Lower leg skin (tissue), 4 donors: ENCODE measurements around the gene NELL1. TPM values are rescaled to one million over a fixed set of nuclear protein-coding genes. Genes with fewer than 3 reads are reported as not detected.
"Not testable (repeated sequence)": the region's sequence is repeated elsewhere in the genome, so short reads cannot be mapped to it uniquely, and the experiment has no call there.

Experiments
- DNase-seq, 2 donors: peaks; one replicate each; pipeline ENCODE4 v3.0.0-alpha.2; 2019; ENCODE audit warnings: low spot score in 2 of 2
- H3K4me3 ChIP-seq: fragments of 200-600 bp; sonication (generic); 2 replicates; pipeline ENCODE4 v1.5.1; 2017; ENCODE audit warnings: mild to moderate bottlenecking, low read depth; ENCODE audit not compliant: poor library complexity, severe bottlenecking
- CTCF ChIP-seq, 3 donors: fragments of 450-650 bp; IDR thresholded peaks; one replicate each; pipeline ENCODE4 v1.5.1; 2016; ENCODE audit warnings: antibody characterized with exemption in 3 of 3, mild to moderate bottlenecking in 3 of 3, moderate library complexity in 2 of 3
- POLR2A ChIP-seq, 2 donors: fragments of 450-650 bp; IDR thresholded peaks; one replicate each; pipeline ENCODE4 v1.6.1; 2016 to 2017; ENCODE audit warnings: antibody characterized with exemption in 2 of 2, mild to moderate bottlenecking in 1 of 2, moderate library complexity in 1 of 2
- WGBS, 2 donors: methylation state at CpG; one replicate each; pipeline ENCODE4 v1.1.5; 2018; 5-methylcytosine and 5-hydroxymethylcytosine counted together
- intact Hi-C: fragments of 100-400 bp; cut with DNase I; formaldehyde crosslinking; loops from one replicate; pipeline ENCODE4 v1.15.0; 2023; ENCODE audit warnings: low total_unique reads
- total RNA-seq, 4 donors: library from RNA; depleted of rRNA; stranded (reverse); fragments of >200 nt; gene quantifications; one replicate each; pipeline ENCODE4 v1.1.0, GENCODE V29; 2016

NELL1 gene
- total RNA-seq, 4 donors from 2014 or later, result 0.12 to 0.29 (median 0.14) TPM

GRCh38 chr11:21264125-21264524, 594.7 kb downstream of the NELL1 start:
- no peak overlapping the region for H3K4me3 ChIP-seq
- WGBS, 2 donors, result 60 to 64% methylated on average over 1 of the region's 1 CpG
- DNase-seq, result no peak
- intact Hi-C loops, result no loop called here
- no peak for TF ChIP-seq CTCF (IDR thresholded peaks at IDR 0.05)
- no peak for TF ChIP-seq POLR2A (IDR thresholded peaks at IDR 0.05)

GRCh38 chr11:21268036-21268435, 598.6 kb downstream of the NELL1 start:
- DNase-seq, result no peak
- TF ChIP-seq POLR2A (IDR thresholded peaks at IDR 0.05) (no peak), CTCF (IDR thresholded peaks at IDR 0.05) (no peak)
- no peak overlapping the region for H3K4me3 ChIP-seq
- WGBS, 2 donors, result 59 to 68% methylated on average over 2 of the region's 2 CpGs
- intact Hi-C loops, result no loop called here

GRCh38 chr11:21272139-21272538, 602.8 kb downstream of the NELL1 start:
- intact Hi-C loops, H3K4me3 ChIP-seq, DNase-seq: not testable (repeated sequence)
- 86 to 87% methylated on average over 6 of the region's 6 CpGs for WGBS, 2 donors

GRCh38 chr11:21278840-21279239, 609.5 kb downstream of the NELL1 start:
- 59 to 71% methylated on average over 1 of the region's 1 CpG for WGBS, 2 donors

GRCh38 chr11:21285104-21285503, 615.7 kb downstream of the NELL1 start:
- intact Hi-C loops, result no loop called here
- no peak for TF ChIP-seq POLR2A (IDR thresholded peaks at IDR 0.05)
- no peak for TF ChIP-seq CTCF (IDR thresholded peaks at IDR 0.05)
- 17 to 24% methylated on average over 2 of the region's 2 CpGs for WGBS, 2 donors
- no peak overlapping the region for H3K4me3 ChIP-seq
- DNase-seq, result no peak

More at GRCh38 chr11:21278840-21279239, 609.5 kb downstream of the NELL1 start:
- intact Hi-C loops, result no loop called here
- TF ChIP-seq POLR2A (IDR thresholded peaks at IDR 0.05) (no peak), CTCF (IDR thresholded peaks at IDR 0.05) (no peak)
- DNase-seq, result no peak
- no peak overlapping the region for H3K4me3 ChIP-seq

GRCh38 chr11:21289686-21290085, 620.3 kb downstream of the NELL1 start:
- intact Hi-C loops, result no loop called here
- H3K4me3 ChIP-seq, result no peak overlapping the region
- no peak for DNase-seq
- TF ChIP-seq POLR2A (IDR thresholded peaks at IDR 0.05) (no peak), CTCF (IDR thresholded peaks at IDR 0.05) (no peak)
- 80 to 82% methylated on average over 4 of the region's 4 CpGs for WGBS, 2 donors
